Dedifferentiated amniotic fluid mesenchymal stem cell (primary cell): Measurements from ENCODE around the gene CYB5R2.

Source experiments
- DNase-seq: peaks from one replicate; pipeline ENCODE4 v3.0.0-alpha.2; 2016; ENCODE audit errors: extremely low spot score

Gene CYB5R2

DNA sequence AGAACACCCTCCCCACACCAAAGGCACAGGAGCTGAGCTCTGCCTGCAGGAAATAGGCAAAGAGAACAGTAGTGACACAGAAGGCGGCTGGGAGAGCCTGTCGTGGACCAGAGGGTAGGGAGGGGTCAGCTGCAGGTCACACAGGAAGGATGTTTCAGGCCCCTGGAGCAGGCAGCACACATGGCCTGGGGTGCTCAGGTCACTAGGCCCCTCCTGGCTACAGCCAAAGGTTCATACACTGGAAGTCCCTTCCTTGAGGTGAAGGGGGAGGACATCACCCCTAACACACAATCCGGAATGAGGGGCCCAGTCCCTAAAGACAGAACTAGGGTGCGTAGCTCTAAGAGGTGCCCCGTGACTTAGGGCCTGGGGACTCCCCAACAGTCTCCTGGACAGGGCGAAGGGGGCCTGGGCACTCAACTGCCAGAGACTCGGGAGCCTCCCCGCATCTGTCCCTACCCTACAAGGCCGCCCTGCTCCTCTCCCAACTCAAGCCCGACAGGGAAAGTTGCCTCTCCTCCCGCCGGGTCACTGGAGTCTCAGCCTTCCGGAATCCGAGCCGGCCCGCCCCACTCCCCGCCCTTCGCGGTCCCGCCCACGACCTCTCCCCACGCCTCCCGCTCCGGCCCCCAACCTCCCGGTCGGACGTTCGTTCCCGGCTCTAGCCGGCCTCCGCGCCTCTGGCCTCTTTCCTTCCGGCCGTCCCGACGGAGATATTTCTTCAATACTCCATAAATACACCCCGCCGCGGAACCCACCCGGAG is at the start of gene CYB5R2:
TSS of gene CYB5R2 (minus strand) at position 541 of the 764 bp plus-strand sequence. CDS start 675 bp downstream, outside the sequence.
- no peak for DNase-seq

DNA sequence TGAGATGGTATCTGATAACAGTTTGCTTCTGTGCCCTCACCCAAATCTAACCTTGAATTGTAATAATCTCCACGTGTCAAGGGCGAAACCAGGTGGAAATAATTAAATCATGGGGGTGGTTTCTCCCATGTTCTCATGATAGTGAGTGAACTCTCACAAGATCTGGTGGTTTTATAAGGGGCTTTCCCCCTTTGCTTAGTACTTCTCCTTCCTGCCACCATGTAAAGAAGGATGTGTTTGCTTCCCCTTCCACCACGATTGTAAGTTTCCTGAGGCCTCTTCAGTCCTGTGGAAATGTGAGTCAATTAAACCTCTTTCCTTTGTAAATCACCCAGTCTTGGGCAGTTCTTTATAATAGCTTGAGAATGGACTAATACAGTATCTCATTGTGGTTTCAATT is 41.5 kb upstream of the CYB5R2 start:
- no peak for DNase-seq

DNA sequence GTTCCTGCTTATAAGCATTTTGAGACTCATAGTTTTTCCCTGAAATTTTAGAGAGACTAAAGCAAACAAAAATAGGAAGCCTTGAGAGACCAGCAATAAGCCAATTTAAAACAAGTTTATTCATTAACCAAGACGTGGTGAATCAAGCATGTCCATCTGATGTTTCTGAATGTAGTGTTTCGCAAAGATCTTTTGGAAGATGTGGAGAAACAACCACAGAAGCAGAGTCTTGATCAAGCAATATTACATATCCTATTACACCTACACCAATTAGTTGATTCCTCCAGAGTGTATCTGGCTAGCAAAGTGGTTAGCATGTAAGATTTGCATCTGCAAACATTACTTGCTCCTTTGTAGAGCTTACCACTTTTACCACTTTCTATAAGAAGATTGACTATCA is 33.1 kb upstream of the CYB5R2 start, which contains the start of gene OVCH2:
TSS of gene OVCH2 (minus strand) at position 101 of the 400 bp plus-strand sequence. CDS start at position 18, 83 bp downstream.
- DNase-seq: no peak

DNA sequence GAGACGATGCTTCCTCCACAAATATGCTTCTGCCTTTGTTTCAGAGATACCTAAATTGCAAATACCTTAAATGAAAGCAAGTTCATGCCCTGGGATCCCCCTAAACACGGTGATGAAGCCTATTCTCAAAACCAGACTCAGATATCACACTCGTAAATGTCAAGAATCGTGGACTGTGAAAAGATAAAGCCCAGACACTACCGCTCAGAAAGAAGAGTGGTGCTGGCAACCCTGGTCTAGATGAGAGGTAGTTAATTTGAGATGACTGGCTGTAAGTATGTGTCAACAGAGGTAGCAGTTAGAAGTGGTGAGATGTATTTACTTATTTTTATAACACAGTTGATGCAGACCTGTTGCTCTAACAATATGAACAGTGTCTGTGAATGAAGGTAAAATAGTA is 30.4 kb upstream of the CYB5R2 start:
- no peak for DNase-seq

DNA sequence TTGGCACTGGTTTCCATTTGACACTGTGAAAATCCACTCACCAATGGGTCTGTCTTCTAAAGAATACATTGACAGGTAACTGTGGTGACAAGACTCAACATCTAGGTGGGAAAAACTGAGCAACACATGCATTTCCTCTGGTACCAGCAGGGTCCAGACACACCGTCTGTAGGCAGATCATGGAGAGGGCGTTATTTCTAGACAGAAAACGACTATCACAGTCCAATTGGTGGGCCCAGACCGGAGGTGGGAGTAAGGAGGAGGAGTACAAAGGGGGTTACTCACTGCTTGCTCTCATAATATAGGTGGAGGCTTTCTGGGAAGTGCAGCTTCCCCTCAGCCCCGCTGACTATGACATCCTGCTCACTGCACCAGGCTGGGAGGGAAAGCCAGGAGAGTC is 23.1 kb upstream of the CYB5R2 start:
- DNase-seq: no peak

DNA sequence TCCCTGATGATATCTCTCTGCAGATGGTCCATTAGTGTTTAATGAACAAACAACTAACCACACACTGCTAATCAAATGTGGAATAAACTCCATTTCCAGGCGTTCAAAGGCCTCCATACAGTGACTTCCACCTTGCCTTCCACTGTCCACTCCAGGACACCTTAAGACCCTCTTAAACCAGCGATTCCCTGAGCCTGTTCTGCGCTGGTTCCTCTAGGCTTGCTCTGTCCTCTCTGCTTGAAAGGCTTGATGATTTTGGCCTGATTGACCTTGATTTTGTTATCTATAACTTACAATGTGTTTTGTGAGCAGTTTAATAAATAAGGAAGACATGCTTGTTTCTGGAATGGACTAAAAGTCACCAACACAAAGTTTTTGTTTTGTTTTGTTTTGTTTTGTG is 20.9 kb upstream of the CYB5R2 start:
- DNase-seq: no peak

DNA sequence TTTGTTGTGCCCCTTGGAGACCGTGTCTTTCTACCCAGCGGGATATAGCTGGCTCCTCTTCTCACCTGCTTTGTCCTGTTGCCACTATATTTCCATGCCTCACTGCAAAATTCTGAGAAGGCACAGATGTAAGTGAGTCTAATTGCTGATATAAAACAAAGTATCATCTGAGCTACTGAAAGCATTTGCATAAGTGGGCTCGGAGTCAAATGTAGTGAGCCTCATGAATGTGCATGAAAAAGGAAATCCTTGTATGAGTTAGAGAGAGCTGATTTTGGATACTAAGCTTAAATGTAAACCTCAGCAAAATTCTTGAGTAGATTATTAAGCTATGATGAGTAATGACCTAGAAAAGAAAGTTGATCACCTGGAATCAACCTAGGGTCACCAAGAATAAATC is 19.1 kb upstream of the CYB5R2 start:
- no peak for DNase-seq

DNA sequence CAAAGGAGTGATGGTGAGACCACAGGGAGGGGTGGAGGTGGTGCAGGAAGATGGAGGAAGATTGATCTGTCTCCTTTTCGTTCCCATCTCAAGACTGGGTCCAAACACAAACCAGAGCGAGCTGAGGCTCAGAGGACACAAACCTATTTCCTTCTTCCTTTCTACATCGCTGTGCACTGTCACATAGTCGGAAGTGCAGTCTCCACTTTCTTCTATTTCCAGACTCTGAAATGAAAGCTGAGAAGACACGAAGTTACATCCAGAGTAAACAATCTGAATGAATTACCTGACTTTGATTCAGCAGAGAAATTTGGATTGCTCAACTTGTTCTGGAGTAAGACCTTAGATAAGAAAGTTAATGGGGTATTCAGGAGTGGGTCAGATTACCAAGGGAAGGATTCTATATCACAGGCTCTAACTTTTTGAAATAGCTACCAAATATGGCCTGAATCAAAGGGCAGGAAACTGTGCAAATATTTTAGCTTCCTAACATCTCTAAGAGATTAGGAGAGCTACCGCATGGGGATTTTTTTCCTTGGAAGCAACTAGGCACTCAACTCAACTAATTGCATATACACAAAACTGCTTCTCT is 18.6 kb upstream of the CYB5R2 start:
- DNase-seq: peak; percentile 17

DNA sequence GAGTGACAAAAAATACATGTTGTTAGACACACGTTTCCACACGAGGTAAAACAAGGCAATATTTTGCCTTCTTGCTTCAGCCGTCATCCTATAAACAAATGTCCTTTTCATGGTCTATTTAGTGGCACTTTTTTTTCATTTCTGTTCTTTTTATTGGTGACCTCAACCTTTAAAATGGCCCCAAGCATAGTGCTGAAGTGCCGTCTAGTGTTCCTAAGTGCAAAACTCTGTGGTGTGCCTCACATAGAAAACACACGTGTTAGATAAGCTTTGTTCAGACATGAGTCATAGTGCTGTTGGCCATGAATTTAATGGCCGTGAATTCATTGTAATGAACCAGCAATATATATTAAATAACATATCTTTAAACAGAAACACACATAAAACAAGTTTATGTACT is 17.3 kb upstream of the CYB5R2 start:
- DNase-seq: no peak

DNA sequence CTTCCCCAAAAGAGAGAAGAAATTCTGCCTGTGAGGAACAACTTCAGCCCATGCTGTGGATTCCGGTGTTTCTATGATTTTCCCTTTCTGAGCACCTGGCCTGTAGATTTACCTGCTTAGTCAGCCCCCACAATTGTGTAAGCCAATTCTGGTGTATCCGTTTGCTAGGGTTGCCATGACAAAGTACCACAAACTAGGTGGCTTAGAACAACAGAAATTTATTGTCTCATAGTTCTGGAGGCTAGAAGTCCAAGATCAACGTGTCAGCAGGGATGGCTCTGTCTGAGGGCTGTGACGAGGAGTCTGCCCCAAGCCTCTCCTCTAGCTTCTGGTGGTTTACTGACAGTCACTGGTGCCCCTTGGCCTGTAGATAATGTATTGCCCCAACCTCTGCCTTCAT is 15.9 kb upstream of the CYB5R2 start:
- no peak for DNase-seq

DNA sequence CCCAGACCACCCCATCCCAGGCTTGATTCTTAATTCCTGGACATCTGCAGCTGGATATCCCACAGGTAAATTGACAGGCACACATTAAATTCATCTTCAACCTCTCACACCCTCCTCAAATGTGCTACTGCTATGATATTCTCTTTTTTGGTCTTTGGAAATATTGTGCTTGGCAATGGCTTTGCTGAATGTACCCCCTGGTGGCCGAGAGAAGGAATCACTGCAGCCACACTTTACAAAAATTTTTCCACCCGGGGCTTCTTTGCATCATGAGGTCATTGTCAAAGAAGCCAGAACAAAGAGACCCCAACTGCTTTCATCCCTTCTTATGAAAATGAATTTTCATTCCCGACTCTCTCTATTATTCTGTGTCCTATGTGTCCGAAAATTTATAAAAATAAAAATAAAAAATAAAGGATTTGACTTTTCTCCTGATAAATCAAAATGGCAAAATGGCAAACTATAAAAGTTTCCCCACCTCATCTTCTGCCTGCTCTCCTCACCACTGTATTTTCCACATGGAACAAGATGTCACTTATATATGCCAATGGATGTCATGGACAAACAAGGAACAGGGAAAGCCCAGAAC is 15.0 kb upstream of the CYB5R2 start:
- peak; percentile 59 for DNase-seq

DNA sequence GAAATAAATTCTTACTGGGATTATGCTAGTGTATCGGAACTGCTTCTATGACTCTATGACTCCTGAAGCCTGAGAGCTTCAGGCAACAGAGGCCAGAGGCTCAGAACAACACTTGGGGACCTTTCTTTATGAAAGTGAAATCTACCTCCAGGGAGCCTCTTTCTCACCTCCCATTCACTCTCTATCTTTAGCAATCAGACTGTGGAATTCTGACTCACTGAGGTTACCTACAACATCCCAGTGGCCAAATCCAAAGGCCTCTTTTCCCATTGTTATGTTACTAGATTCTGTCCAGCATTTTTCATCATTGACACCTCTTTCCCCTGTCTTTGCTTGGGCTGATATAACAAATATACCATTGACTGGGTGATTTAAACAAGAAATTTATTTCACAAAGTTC is 14.1 kb upstream of the CYB5R2 start:
- no peak for DNase-seq

DNA sequence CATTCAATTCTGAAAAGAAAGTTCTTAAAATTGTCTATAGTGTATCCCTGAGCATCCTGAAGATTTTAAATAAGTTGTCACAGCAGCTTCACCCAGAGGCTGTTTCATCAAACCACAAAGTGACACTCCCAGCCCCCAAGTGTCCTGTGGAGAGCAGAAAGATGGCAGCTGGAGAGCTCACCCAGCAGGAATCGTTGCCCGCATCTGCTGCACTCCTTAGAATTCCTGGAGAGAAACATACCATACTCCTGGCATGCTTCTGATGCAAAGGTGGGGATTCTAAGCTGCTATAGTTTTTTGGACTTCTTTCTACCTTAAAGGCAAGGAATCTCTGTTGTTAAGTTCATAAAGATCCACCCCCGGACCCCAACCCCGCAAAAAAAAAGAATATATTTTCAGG is 13.5 kb upstream of the CYB5R2 start:
- DNase-seq: no peak

DNA sequence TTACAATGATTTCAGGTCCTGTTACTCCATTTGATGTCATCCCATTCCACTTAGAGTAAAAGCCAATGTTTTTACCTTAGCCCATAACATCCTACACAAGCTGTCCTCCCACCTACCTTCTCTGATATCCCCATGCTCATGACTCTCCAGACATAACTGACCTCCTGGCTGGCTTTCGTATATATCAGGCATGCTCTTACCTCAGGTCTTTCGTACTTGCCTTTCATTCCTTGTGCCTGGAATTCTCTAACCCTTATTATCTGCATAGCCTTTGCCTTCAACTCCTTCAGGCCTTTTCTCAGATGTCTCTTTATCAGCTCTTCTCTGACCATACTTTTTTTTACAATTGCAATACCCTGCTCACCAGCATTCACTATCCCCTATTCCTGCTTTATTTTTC is 10.3 kb upstream of the CYB5R2 start:
- DNase-seq: no peak

DNA sequence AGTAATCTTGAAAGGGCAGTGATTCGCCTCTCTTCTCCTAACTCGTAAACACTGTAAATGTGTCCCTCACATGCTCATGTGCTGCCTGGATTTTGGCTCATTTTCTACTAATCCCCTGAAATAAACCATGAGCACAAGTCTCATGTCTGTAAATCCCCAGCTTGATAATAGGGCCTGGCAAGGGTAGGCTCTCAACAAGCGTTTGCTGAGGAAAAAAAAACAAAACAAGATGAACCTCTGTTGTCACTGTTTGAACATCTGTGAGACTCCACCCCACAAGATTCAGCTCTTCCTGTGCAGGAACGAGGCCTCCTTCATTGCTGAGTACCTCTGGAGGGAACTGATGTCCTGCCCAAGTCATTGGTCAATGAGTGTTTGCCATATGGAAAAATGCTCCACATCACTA is 4.5 kb upstream of the CYB5R2 start:
- DNase-seq: no peak

DNA sequence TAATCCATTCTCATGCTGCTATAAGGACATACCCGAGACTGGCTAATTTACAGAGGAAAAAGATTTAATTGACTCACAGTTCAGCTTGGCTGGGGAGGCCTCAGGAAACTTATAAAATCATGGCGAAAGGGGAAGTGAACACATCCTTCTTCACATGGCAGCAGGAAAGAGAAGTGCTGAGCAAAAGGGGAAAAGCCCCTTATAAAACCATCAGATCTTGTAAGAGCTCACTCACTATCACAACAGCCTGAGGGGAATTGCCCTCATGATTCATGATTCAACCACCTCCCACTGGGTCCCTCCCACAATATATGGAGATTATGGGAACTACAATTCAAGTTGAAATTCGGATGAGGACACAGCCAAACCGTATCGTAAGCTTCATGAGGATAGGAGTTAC is 3.8 kb upstream of the CYB5R2 start:
- peak; percentile 50 for DNase-seq

DNA sequence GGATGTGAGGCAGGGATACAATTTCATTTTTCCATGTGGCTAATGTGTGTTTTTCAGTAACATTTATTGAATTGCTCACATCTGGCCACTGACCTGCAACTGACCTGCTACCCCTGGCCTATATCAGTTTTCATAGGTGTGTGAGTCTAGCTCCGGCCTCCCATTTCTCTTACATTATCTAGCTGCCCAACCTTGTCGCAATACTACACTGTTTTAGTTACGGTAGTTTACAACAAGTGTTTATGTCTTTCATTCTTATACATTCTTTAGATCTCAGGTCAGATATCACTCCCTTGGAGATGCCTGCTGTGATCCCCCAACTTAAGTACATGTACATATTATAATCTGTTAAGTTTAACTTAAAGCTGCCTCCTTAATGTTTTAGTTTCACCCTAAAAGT is 2.3 kb upstream of the CYB5R2 start:
- DNase-seq: no peak

DNA sequence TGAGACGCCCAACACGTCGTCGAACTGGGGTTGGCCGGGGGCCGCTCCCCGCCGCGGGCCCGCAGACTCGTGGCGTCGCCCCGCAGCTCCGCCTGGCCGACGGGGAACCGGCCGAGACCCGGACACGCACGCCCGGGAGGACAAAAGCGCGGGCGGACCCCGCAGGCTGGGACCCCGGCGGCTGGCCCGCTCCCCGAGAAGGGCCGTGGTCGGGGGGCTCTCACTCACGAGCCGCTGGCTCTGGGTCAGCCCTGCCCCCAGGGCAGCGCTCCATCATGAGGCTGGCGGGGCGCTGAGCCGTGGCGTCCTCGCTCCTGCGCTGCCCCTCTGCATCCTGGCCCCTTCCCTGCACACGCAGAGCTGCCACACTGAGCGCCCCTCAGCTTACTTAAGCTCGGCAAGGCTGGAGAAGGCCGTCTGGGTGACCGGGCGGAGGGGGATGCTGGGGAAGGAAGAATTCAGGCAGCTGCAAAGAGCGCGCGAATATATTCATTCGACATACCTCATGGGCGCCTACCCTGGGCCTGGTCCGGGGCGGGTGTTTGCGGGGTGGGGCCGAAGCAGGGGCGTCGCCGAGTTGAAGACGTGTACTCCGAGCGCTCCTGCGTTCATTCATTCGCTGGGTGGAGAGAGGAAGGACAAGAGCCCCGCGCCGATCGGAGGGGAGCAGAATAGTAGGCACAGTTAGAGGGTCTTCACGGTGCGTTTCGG is 579 bp upstream of the CYB5R2 start:
- DNase-seq: no peak

DNA sequence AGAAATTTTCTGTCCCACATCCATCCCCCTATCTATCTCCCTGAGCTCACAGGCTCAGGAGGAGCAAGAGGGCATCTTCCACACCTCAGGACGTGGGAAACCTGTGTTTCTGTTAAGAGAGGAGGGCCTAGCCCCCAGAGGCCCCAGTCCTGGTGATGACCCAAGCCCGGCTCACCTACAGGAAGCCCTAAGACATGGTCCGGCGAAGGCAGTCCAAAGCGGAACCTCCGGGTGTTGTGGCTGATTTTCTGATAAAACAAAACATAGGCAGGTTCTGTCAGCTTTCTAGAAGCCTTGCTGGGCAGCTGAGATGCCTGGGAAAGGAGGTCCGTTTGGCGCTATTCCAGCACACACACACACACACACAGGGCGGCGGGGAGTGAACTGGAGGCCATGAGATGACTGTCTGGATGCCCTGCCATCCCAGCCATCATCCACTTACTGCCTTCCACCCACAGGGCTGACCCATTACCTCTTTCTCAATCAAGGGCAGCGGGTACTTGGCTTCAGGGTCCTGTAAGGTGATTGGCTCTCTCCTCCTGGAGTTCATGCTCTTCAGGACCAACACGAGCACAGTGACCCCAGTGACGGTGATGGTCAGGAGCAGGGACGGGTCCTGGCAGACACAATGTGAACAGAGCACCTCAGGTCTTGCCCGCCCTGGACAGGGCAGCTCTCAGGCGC is 882 bp downstream of the CYB5R2 start:
- DNase-seq: no peak

DNA sequence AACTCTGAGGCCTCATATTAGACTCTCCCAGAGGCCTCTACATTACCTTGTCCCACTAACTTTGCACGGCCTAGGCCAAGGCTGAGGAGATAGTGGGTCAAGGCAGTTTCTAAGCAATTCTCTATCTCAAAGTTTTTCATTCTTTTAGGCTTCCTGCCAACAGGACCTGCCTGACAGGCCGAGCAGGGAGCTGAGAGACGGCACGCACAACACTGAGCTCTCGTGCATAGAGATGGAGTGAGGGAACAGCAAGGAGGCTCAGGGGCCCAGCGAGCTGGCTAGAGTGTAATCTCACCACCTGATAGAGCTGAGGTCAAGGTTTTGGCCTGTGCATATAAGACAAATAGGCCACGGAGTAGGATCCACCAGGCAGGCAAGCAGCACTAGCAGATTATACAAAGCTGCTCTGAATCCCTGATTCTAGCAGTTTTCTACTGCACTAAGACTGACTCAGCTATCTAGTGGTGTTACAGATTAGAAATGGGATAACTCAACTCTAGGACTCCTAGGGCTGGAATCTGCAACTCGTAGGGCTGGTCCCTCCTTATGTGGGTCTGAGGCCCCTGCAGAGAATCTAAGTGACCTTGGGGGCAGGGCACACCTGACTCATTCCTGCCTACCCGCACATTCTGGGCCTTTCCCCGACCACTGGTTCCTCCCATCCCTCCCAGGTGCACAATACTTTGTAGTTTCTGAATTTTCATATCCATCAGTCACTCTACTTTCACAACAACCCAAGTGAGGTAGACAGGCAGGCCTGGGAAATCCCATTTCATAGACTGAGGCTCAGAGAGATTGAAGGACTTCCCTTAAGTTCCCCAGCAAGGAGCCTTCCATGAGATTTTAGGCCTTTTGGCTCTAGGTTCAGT is 1.7 kb downstream of the CYB5R2 start:
- DNase-seq: no peak

DNA sequence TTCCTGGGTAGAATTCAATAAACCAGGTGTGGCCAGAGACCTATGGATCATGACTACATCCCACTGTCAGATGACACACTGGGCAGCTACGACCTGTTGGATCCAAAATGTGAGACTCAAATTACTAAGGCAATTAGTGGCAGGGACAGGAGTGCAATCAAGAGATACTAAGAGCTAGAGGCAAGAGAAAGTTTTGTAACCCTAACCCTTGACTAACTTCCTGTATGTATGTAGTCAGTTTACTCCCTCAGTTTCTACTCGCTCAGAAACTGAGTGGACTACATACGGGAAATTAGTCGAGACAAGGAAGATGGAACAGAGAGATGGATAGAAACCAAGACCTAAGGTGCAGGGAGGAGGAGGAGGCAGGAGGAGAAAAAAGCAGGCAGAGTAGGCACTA is 2.7 kb downstream of the CYB5R2 start:
- no peak for DNase-seq
